Spleen (tissue), 7 donors: Measurements from ENCODE around the gene TXN.

Experiments used
- POLR2A ChIP-seq, 3 donors: fragments of 450-650 bp; IDR thresholded peaks; one replicate each; pipeline ENCODE4 v1.5.1; 2017; ENCODE audit warnings: antibody characterized with exemption in 3 of 3, mild to moderate bottlenecking in 1 of 3
- POLR2AphosphoS5 ChIP-seq, 3 donors: sonication (generic); formaldehyde crosslinking; IDR thresholded peaks; one replicate each; pipeline ENCODE4 v1.5.1; 2017; ENCODE audit warnings: antibody characterized with exemption in 3 of 3
- TF ChIP-seq, protein P1 (sequence below), 11 experiments: fragments of 200-600 bp in 7 of 11; fragments of 450-650 bp in 4 of 11; sonication (generic) in 4 of 11; IDR thresholded peaks in 8 of 11; conservative IDR thresholded peaks in 3 of 11; 1 replicate in 7 of 11; 2 replicates in 4 of 11; pipeline versions ENCODE4 v1.4.0 to v1.8.0; 2016 to 2021; ENCODE audit warnings: antibody characterized with exemption in 11 of 11, inconsistent platforms in 4 of 11, mild to moderate bottlenecking in 1 of 11
- donor health status: DM: no; HTN: no; CAD: no; lungs with moderate emphysema.
- donor health status: DM: no; HTN: no; CAD: no.
- donor health status: DM: no; HTN: no; CAD: no.

DNA sequence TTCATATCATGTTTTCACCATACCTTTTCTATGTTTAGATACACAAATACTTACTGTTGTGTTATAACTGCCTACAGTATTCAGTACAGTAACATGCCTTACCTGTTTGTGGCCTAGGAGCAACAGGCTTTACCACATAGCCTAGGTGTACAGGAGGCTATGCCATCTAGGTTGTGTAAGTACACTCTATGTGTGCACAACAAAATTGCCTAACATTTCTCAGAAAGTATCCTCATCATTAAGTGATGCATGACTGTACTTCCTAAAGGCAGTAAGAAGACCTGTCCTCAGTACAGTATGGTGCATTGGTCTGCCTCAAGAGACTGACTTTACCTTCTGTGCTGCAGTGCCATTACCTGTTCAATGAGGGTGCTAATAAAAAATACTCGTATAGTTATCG is 7.9 kb downstream of the TXN start:
- TF ChIP-seq, protein P1, sequence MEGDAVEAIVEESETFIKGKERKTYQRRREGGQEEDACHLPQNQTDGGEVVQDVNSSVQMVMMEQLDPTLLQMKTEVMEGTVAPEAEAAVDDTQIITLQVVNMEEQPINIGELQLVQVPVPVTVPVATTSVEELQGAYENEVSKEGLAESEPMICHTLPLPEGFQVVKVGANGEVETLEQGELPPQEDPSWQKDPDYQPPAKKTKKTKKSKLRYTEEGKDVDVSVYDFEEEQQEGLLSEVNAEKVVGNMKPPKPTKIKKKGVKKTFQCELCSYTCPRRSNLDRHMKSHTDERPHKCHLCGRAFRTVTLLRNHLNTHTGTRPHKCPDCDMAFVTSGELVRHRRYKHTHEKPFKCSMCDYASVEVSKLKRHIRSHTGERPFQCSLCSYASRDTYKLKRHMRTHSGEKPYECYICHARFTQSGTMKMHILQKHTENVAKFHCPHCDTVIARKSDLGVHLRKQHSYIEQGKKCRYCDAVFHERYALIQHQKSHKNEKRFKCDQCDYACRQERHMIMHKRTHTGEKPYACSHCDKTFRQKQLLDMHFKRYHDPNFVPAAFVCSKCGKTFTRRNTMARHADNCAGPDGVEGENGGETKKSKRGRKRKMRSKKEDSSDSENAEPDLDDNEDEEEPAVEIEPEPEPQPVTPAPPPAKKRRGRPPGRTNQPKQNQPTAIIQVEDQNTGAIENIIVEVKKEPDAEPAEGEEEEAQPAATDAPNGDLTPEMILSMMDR (IDR thresholded peaks at IDR 0.05 in 8 of 11, conservative IDR thresholded peaks at IDR 0.05 in 3 of 11) = no peak
- TF ChIP-seq POLR2A (IDR thresholded peaks at IDR 0.05) = no peak
- no peak for TF ChIP-seq POLR2AphosphoS5 (IDR thresholded peaks at IDR 0.05)
